Endothelial cell of umbilical vein (primary cell): Measurements from ENCODE around the gene RMND5B. TPM values are rescaled to one million over a fixed set of nuclear protein-coding genes. Genes with fewer than 3 reads are reported as not detected.

Experiments used
- BruUV-seq: library from RNA; stranded (reverse); fragments of 400-500 nt; replicated peaks from 2 replicates; lab custom pipeline; 2021; lab: Mats Ljungman, UMichigan
- CTCF ChIA-PET: fragments of 300-600, 350-600 bp; sonication (Branson Sonifier 250); formaldehyde crosslinking; loops from one replicate; lab custom pipeline; 2021; ENCODE audit warnings: antibody characterized with exemption, inconsistent platforms; lab: Charles Lee
- POLR2A ChIA-PET: fragments of 300-600, 350-600 bp; sonication (Branson Sonifier 250); formaldehyde crosslinking; loops from one replicate; lab custom pipeline; 2021; ENCODE audit warnings: antibody characterized with exemption, inconsistent platforms; lab: Charles Lee
- DNase-seq: peaks from one replicate; pipeline ENCODE4 v3.0.0-alpha.2; 2011; ENCODE audit warnings: low read depth, low spot score
- FAIRE-seq: peaks from 2 replicates; lab custom pipeline; 2011; peaks lifted over from hg19 to GRCh38; lab: Jason Lieb, UNC
- H2AFZ ChIP-seq: 2 replicates; pipeline ENCODE4 v1.6.0; 2012; ENCODE audit warnings: low read depth, low read length, control low read depth, inconsistent platforms
- H3K27ac ChIP-seq: 2 replicates; pipeline ENCODE4 v1.5.1; 2011; ENCODE audit warnings: low read depth, mild to moderate bottlenecking, control low read depth, low read length, moderate library complexity; ENCODE audit not compliant: insufficient read depth
- H3K27me3 ChIP-seq, 2 experiments: 2 replicates each; pipeline versions ENCODE4 v1.6.0 to v1.6.1; 2011; ENCODE audit warnings: low read length in 2 of 2, mixed read lengths in 1 of 2; ENCODE audit not compliant: control insufficient read depth in 2 of 2, insufficient read depth in 2 of 2
- H3K36me3 ChIP-seq, 2 experiments: 2 replicates in 1 of 2; 3 replicates in 1 of 2; pipeline ENCODE4 v1.5.1; 2011; ENCODE audit warnings: low read length in 2 of 2, mild to moderate bottlenecking in 1 of 2, moderate library complexity in 1 of 2; ENCODE audit not compliant: control insufficient read depth in 2 of 2, insufficient read depth in 2 of 2; ENCODE audit errors: extremely low read depth in 1 of 2
- H3K4me1 ChIP-seq: 3 replicates; pipeline ENCODE4 v1.5.1; 2011; ENCODE audit warnings: mild to moderate bottlenecking, low read length; ENCODE audit not compliant: control insufficient read depth, insufficient read depth; ENCODE audit errors: extremely low read depth
- H3K4me2 ChIP-seq: 2 replicates; pipeline ENCODE4 v1.6.1; 2011; ENCODE audit warnings: low read length, control low read depth, mixed read lengths; ENCODE audit not compliant: insufficient read depth
- H3K4me3 ChIP-seq, 3 experiments: fragments of 200-600 bp in 1 of 3; sonication (generic), shearing (Covaris generic) in 1 of 3; replicated peaks in 1 of 3; 2 replicates each; pipeline ENCODE4 v1.5.1; 2011 to 2016; ENCODE audit warnings: control low read depth in 3 of 3, low read length in 3 of 3, mild to moderate bottlenecking in 2 of 3, inconsistent platforms in 1 of 3, low read depth in 1 of 3, moderate library complexity in 1 of 3; ENCODE audit not compliant: insufficient read depth in 1 of 3
- H3K79me2 ChIP-seq: 2 replicates; pipeline ENCODE4 v1.6.0; 2012; ENCODE audit warnings: low read length, inconsistent platforms; ENCODE audit not compliant: control insufficient read depth, insufficient read depth
- H3K9ac ChIP-seq: replicated peaks from 2 replicates; pipeline ENCODE3; 2011; ENCODE audit warnings: low read length, control low read depth; ENCODE audit not compliant: insufficient read depth; ENCODE audit errors: extremely low read depth
- H3K9me1 ChIP-seq: replicated peaks from 3 replicates; pipeline ENCODE4 v1.6.0; 2011; ENCODE audit warnings: mild to moderate bottlenecking, low read length; ENCODE audit not compliant: control insufficient read depth, insufficient read depth; ENCODE audit errors: extremely low read depth
- H3K9me3 ChIP-seq: replicated peaks from 2 replicates; pipeline ENCODE4 v1.5.1; 2012; ENCODE audit warnings: low read length, inconsistent platforms; ENCODE audit not compliant: control insufficient read depth, insufficient read depth
- H4K20me1 ChIP-seq: replicated peaks from 2 replicates; pipeline ENCODE3; 2011; ENCODE audit warnings: mild to moderate bottlenecking, low read length; ENCODE audit not compliant: control insufficient read depth, insufficient read depth; ENCODE audit errors: extremely low read depth
- EZH2 ChIP-seq: IDR thresholded peaks from 2 replicates; pipeline ENCODE4 v1.6.1; 2012; ENCODE audit warnings: borderline replicate concordance, low read depth, mild to moderate bottlenecking, moderate library complexity, low read length, inconsistent platforms; ENCODE audit not compliant: severe bottlenecking
- FOS ChIP-seq: IDR thresholded peaks from 2 replicates; pipeline ENCODE4 v1.6.1; 2011; ENCODE audit warnings: mild to moderate bottlenecking, low read length, moderate library complexity, borderline replicate concordance; ENCODE audit not compliant: insufficient read depth
- GATA2 ChIP-seq: IDR thresholded peaks from 2 replicates; pipeline ENCODE4 v1.7.0; 2011; ENCODE audit warnings: low read depth, mild to moderate bottlenecking, moderate library complexity, mixed read lengths, low read length; ENCODE audit not compliant: insufficient read length, insufficient read depth
- JUN ChIP-seq: IDR thresholded peaks from 2 replicates; pipeline ENCODE4 v1.6.1; 2011; ENCODE audit warnings: borderline replicate concordance, low read depth; ENCODE audit not compliant: insufficient read length, insufficient read depth
- MYC ChIP-seq: IDR thresholded peaks from one replicate; pipeline ENCODE4 v1.6.1; 2011; ENCODE audit warnings: mild to moderate bottlenecking, low read depth, low read length
- POLR2A ChIP-seq: IDR thresholded peaks from 2 replicates; pipeline ENCODE4 v1.6.1; 2012; ENCODE audit warnings: low read depth, mild to moderate bottlenecking, control low read depth, low read length
- POLR2AphosphoS5 ChIP-seq: IDR thresholded peaks from 2 replicates; pipeline ENCODE4 v1.6.1; 2012; ENCODE audit warnings: low read depth, mild to moderate bottlenecking, control low read depth, low read length, moderate library complexity; ENCODE audit not compliant: insufficient read depth
- dilution Hi-C: fragments of 300-500 bp; cut with MboI; formaldehyde crosslinking; loops from one replicate; pipeline ENCODE4 v1.15.0; 2019; ENCODE audit warnings: low sequenced_read_pairs; ENCODE audit not compliant: extremely low pct_ligation_motif_present
- intact Hi-C: fragments of 100-400 bp; cut with micrococcal nuclease; formaldehyde crosslinking; loops from one replicate; pipeline ENCODE4 v1.10.0; 2022
- polyA plus RNA-seq, 4 experiments: library from polyadenylated mRNA; depleted of rRNA in 3 of 4; stranded (reverse) in 3 of 4; unstranded in 1 of 4; fragments of >200 nt; gene quantifications; 2 replicates each; pipeline versions ENCODE4 v1.2.1 to v1.2.3, GENCODE V29; 2011 to 2012; ENCODE audit warnings: missing spikeins in 1 of 4
- total RNA-seq: library from RNA; stranded (reverse); gene quantifications from 2 replicates; pipeline ENCODE4 v1.2.3, GENCODE V29; 2021
- TF ChIP-seq, protein P1 (sequence below): IDR thresholded peaks from 2 replicates; pipeline ENCODE4 v1.6.1; 2011; ENCODE audit not compliant: insufficient read depth, insufficient read length
- TF ChIP-seq, protein P2 (sequence below), 2 donors: IDR thresholded peaks; 1 replicate in 1 of 2; 2 replicates in 1 of 2; pipeline ENCODE4 v1.5.1; 2011; ENCODE audit warnings: low read length in 2 of 2, mild to moderate bottlenecking in 2 of 2, moderate library complexity in 2 of 2, control low read depth in 1 of 2, inconsistent platforms in 1 of 2, low read depth in 1 of 2; ENCODE audit not compliant: insufficient read depth in 1 of 2; ENCODE audit errors: extremely low read depth in 1 of 2

The RMND5B gene
- total and polyA plus RNA-seq, 2 donors (not counting 3 experiments of a cell fraction or from before 2014, with no cell fraction given) = 38.2 to 40.2 TPM

DNA sequence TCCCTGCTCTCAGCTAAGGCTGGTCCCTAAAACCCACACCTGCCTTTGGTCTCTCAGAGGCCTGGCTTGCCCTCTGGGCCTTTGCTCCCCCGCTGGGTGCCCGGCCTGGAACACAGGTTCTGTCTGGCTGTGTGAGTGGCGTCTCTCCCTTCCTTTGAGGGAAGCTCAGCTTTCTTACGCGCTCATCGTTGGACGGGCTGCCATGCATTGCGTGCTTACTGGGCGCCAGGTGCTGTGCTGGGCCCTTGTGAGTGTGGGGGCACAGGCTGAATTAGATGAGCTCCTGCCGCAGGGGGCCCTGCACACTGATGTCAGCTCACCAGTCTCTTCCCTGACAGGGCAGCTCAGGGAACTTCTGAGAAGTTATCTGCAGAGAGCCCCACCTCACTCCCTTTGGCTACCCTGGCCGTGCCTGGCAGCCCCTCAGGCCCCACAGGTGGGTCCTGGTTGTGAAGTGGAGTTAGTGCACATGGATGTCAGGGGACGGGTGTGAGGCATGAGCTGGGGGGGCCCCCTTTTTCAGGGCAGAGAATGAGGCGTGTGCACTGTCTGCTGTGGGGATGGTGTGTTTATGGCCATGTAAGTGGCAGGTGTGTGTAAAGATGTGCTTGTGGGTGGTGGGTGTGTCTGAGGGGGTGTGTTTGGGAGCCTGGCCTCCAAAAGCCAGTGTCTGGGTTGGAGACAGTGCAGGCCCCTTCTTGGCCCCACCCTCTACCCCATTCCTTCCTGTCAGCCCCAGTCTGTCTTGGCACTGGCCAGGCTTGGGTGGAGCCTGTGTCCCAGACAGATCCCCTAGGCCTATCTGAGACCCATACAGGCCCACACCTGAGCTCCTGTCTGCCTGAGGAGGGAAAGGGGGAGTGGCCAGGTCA is 7.5 kb upstream of the RMND5B start:
- H3K27me3 ChIP-seq = no peaks in the 10 kb centered on the region
- intact Hi-C loops (no loop called here), dilution Hi-C loops (no loop called here)
- no peak overlapping the region for H3K4me2 ChIP-seq
- H3K36me3 ChIP-seq = peaks cover 0 to 21% of the 10 kb centered on the region in 2 experiments
- no peak overlapping the region for H3K27ac ChIP-seq
- POLR2A ChIA-PET = no interaction called here
- no TSS peak for BruUV-seq
- no peak for FAIRE-seq
- no peak overlapping the region for H2AFZ ChIP-seq
- no peak for TF ChIP-seq POLR2AphosphoS5
- no peak for TF ChIP-seq FOS
- TF ChIP-seq, protein P1, sequence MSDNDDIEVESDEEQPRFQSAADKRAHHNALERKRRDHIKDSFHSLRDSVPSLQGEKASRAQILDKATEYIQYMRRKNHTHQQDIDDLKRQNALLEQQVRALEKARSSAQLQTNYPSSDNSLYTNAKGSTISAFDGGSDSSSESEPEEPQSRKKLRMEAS = no peak
- no peak for TF ChIP-seq JUN
- no peak for TF ChIP-seq POLR2A
- TF ChIP-seq GATA2 = no peak
- no peak for TF ChIP-seq MYC
- TF ChIP-seq, protein P2, sequence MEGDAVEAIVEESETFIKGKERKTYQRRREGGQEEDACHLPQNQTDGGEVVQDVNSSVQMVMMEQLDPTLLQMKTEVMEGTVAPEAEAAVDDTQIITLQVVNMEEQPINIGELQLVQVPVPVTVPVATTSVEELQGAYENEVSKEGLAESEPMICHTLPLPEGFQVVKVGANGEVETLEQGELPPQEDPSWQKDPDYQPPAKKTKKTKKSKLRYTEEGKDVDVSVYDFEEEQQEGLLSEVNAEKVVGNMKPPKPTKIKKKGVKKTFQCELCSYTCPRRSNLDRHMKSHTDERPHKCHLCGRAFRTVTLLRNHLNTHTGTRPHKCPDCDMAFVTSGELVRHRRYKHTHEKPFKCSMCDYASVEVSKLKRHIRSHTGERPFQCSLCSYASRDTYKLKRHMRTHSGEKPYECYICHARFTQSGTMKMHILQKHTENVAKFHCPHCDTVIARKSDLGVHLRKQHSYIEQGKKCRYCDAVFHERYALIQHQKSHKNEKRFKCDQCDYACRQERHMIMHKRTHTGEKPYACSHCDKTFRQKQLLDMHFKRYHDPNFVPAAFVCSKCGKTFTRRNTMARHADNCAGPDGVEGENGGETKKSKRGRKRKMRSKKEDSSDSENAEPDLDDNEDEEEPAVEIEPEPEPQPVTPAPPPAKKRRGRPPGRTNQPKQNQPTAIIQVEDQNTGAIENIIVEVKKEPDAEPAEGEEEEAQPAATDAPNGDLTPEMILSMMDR (IDR thresholded peaks at IDR 0.05; ENCODE audit: extremely low read depth in 1 of 2, insufficient read depth in 1 of 2, low read depth in 1 of 2, low read length in 2 of 2) = no peak
- no peak for TF ChIP-seq EZH2
- H3K9me1 ChIP-seq = no peaks in the 10 kb centered on the region
- no peak for DNase-seq
- CTCF ChIA-PET = interaction anchor here (1.1 to 1.6 kb wide), 4 partner anchors 13 to 48 kb away, joined by 3 to 7 read pairs (median 3); no protein-coding TSS in a partner anchor
- H3K9ac ChIP-seq = no peak overlapping the region
- peaks cover 18% of the 10 kb centered on the region for H3K4me1 ChIP-seq
- no peaks in the 10 kb centered on the region for H3K9me3 ChIP-seq
- no peaks in the 10 kb centered on the region for H4K20me1 ChIP-seq
- no peak overlapping the region for H3K4me3 ChIP-seq
- H3K79me2 ChIP-seq = no peaks in the 10 kb centered on the region
